ENCODE measurements around the gene YPEL1.
"Not testable (repeated sequence)": the region's sequence is repeated elsewhere in the genome, so short reads cannot be mapped to it uniquely, and the experiment has no call there.

GRCh38 chr22:21744917-21745316, 9.3 kb upstream of the YPEL1 start:
- not testable (repeated sequence) for TF ChIP-seq CTCF (conservative IDR thresholded peaks at IDR 0.05 in 1 of 2, IDR thresholded peaks at IDR 0.05 in 1 of 2; ENCODE audit: low read depth in 1 of 2, low read length in 2 of 2); EZH2 (IDR thresholded peaks at IDR 0.05; ENCODE audit: low read length, missing control alignments)

All from fibroblast of lung (primary cell).